IPS DF 6.9 (cell line): ENCODE measurements around the gene LOC101059915.
"Not testable (repeated sequence)": the region's sequence is repeated elsewhere in the genome, so short reads cannot be mapped to it uniquely, and the experiment has no call there.

Experiments
- DNase-seq: peaks from one replicate; pipeline ENCODE4 v3.0.0-alpha.2; 2013; ENCODE audit warnings: low read depth, low spot score
- H3K27ac ChIP-seq: one replicate; pipeline ENCODE4 v1.5.1; 2013; ENCODE audit warnings: low read length, control low read depth
- H3K27me3 ChIP-seq: 2 replicates; pipeline ENCODE4 v1.6.1; 2013; ENCODE audit warnings: mild to moderate bottlenecking, low read length; ENCODE audit not compliant: control insufficient read depth, insufficient read depth
- H3K36me3 ChIP-seq: 2 replicates; pipeline ENCODE4 v1.6.1; 2013; ENCODE audit warnings: low read length; ENCODE audit not compliant: control insufficient read depth, insufficient read depth
- H3K4me1 ChIP-seq: 2 replicates; pipeline ENCODE4 v1.6.1; 2013; ENCODE audit warnings: low read length; ENCODE audit not compliant: control insufficient read depth, insufficient read depth
- H3K4me3 ChIP-seq: 2 replicates; pipeline ENCODE4 v1.5.1; 2013; ENCODE audit warnings: mild to moderate bottlenecking, low read length
- H3K9me3 ChIP-seq: 2 replicates; pipeline ENCODE4 v1.6.1; 2013; ENCODE audit warnings: low read length, inconsistent platforms; ENCODE audit not compliant: control insufficient read depth, insufficient read depth
- WGBS: extraction: QIAGEN DNeasy Blood & Tissue Kit; methylation state at CpG from one replicate; pipeline ENCODE4 v1.1.7; 2013; ENCODE audit warnings: mixed read lengths, missing lambda C conversion rate; ENCODE audit not compliant: insufficient read length, insufficient coverage; 5-methylcytosine and 5-hydroxymethylcytosine counted together

The LOC101059915 gene

GRCh38 chrX:71671938-71672337, 4.6 kb downstream of the LOC101059915 start:
- WGBS: no CpG with 5 or more reads among the region's 11 CpGs
- H3K27me3 ChIP-seq: no peaks in the 10 kb centered on the region
- no peaks in the 10 kb centered on the region; the same call in 1 of the 2 replicates for H3K4me1 ChIP-seq
- no peaks in the 10 kb centered on the region for H3K9me3 ChIP-seq
- no peaks in the 10 kb centered on the region for H3K36me3 ChIP-seq
- H3K27ac ChIP-seq: no peak overlapping the region
- no peak overlapping the region for H3K4me3 ChIP-seq
- DNase-seq: no peak

DNA sequence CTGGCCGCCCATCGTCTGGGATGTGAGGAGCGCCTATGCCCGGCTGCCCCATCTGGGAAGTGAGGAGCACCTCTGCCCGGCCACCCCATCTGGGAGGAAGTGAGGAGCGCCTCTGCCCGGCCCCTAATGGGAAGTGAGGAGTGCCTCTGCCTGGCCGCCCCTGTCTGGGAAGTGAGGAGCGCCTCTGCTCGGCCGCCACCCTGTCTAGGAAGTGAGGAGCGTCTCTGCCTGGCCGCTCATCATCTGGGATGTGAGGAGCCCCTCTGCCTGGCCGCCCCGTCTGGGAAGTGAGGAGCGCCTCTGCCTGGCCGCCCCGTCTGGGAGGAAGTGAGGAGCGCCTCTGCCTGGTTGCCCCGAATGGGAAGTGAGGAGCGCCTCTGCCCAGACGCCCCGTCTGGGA, 8.3 kb downstream of the LOC101059915 start:
- not testable (repeated sequence) for H3K9me3 ChIP-seq, H3K4me1 ChIP-seq, DNase-seq, H3K4me3 ChIP-seq, H3K27ac ChIP-seq, H3K27me3 ChIP-seq, H3K36me3 ChIP-seq
- no CpG with 5 or more reads among the region's 23 CpGs for WGBS

DNA sequence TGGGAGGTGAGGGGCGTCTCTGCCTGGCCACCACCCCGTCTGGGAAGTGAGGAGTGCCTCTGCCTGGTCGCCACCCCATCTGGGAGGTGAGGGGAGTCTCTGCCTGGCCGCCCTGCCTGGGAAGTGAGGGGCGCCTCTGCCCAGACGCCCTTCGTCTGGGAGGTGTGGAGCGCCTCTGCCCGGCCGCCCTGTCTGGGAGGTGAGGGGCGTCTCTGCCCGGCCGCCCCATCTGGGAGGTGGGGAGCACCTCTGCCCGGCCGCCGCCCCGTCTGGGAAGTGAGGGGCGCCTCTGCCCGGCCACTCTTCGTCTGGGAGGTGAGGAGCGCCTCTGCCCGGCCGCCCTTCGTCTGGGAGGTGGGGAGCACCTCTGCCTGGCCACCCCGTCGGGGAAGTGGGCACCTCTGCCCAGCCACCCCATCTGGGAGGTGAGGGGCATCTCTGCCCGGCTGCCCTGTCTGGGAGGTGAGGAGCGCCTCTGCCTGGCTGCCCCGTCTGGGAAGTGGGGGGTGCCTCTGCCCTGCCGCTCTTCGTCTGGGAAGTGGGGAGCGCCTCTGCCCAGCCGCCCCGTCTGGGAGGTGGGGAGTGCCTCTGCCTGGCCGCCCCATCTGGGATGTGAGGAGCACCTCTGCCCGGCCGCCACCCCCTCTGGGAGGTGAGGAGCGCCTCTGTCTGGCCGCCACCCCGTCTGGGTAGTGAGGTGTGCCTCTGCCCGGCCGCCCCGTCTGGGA, 8.9 kb downstream of the LOC101059915 start:
- not testable (repeated sequence) for DNase-seq, H3K27ac ChIP-seq, H3K4me1 ChIP-seq, H3K4me3 ChIP-seq, H3K27me3 ChIP-seq, H3K9me3 ChIP-seq, H3K36me3 ChIP-seq
- WGBS: no CpG with 5 or more reads among the region's 43 CpGs

DNA sequence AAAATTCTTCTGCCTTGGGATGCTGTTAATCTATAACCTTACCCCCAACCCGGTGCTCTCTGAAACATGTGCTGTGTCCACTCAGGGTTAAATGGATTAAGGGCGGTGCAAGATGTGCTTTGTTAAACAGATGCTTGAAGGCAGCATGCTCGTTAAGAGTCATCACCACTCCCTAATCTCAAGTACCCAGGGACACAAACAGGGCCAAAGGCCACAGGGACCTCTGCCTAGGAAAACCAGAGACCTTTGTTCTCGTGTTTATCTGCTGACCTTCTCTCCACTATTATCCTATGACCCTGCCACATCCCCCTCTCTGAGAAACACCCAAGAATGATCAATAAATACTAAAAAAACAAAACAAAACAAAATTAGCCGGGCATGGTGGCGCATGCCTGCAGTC, 9.8 kb downstream of the LOC101059915 start:
- WGBS: no CpG with 5 or more reads among the region's 6 CpGs
- H3K27me3 ChIP-seq, H3K9me3 ChIP-seq, DNase-seq, H3K27ac ChIP-seq, H3K4me1 ChIP-seq, H3K36me3 ChIP-seq, H3K4me3 ChIP-seq: not testable (repeated sequence)

- no peaks in the 10 kb centered on the region for H3K36me3 ChIP-seq
- DNase-seq: no peak
- H3K27ac ChIP-seq: no peak overlapping the region
- no peak overlapping the region for H3K4me3 ChIP-seq
- H3K9me3 ChIP-seq: no peaks in the 10 kb centered on the region
- no peaks in the 10 kb centered on the region for H3K27me3 ChIP-seq
- H3K4me1 ChIP-seq: no peaks in the 10 kb centered on the region
- 100% methylated on average over 2 of the region's 4 CpGs for WGBS
Observed at GRCh38 chrX:71679575-71680207, 12.3 kb downstream of the LOC101059915 start.

DNA sequence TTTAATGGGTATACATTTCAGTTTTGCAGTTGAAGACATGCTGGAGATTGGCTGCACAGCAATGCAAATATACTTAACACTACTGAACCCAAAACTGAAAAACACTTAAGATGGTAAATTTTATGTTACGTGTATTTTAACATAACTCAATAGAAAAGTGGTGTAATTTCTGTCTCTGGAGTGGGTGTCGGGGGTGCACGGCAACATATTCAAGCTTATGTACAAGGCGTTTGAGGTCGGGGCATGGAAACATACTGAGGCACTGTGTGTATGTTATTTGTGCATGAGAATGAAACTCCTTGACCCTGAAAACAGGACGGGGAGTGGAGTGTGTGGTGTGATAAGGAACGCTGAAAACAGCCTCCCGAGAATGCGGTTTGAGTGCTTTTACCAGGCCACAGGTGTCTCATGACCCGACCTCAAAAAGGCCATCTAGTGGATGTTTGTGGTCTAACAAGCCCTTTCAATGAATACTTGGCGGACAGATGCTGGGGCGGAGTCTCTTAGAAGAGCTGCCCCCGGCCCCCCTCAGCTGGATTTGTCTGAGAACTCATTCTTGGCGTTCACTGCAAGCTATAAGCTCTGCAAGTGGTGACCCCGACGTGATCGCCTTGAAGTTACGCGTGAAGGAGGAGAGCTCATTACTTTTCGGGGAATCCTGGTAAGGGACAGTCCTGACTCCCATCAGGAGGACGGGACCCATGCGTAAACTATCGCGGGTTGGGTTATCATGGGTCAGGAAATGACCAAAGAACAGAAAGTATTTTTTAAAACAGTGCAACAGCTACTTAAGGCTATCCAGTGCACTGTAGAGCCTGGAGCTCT, 29.5 kb downstream of the LOC101059915 start:
- WGBS: no CpG with 5 or more reads among the region's 24 CpGs
- H3K27ac ChIP-seq, H3K36me3 ChIP-seq, DNase-seq, H3K9me3 ChIP-seq, H3K27me3 ChIP-seq, H3K4me3 ChIP-seq, H3K4me1 ChIP-seq: not testable (repeated sequence)

- not testable (repeated sequence) for H3K36me3 ChIP-seq, H3K4me3 ChIP-seq, H3K27me3 ChIP-seq, H3K27ac ChIP-seq, H3K9me3 ChIP-seq, DNase-seq, H3K4me1 ChIP-seq
- WGBS: no CpG with 5 or more reads among the region's 17 CpGs
Observed at GRCh38 chrX:71697466-71698298, 30.3 kb downstream of the LOC101059915 start.

GRCh38 chrX:71698299-71699022, 31.1 kb downstream of the LOC101059915 start:
- H3K27me3 ChIP-seq, H3K9me3 ChIP-seq, H3K27ac ChIP-seq, H3K4me3 ChIP-seq, H3K36me3 ChIP-seq, DNase-seq, H3K4me1 ChIP-seq: not testable (repeated sequence)
- no CpG with 5 or more reads among the region's 12 CpGs for WGBS

DNA sequence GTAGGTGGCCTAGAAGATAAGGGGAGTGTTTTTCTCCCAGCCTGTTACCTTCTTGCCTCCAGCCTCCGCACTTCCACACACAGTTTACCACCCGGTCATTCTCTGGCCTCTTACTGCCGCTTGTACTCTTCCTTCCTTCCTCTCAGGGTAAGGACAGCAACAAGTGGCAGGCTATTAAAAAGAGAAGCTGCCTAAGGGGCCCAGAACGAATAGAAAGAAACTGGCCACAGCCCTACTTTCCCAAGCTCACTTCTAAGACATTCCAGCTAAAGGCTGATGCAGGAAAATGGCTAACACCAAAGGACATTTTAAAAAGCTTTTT, 31.6 kb downstream of the LOC101059915 start:
- not testable (repeated sequence) for H3K4me3 ChIP-seq, H3K27me3 ChIP-seq, H3K27ac ChIP-seq, DNase-seq, H3K36me3 ChIP-seq, H3K9me3 ChIP-seq, H3K4me1 ChIP-seq
- no CpG with 5 or more reads among the region's 4 CpGs for WGBS

- not testable (repeated sequence) for H3K9me3 ChIP-seq, H3K27ac ChIP-seq, H3K4me3 ChIP-seq, H3K36me3 ChIP-seq, DNase-seq, H3K4me1 ChIP-seq, H3K27me3 ChIP-seq
- no CpG with 5 or more reads among the region's 12 CpGs for WGBS
Observed at GRCh38 chrX:71702853-71703252, 35.5 kb downstream of the LOC101059915 start.
